ENCODE data around the gene ITGB5. TPM values are rescaled to one million over a fixed set of nuclear protein-coding genes. Genes with fewer than 3 reads are reported as not detected.

The ITGB5 gene
- total RNA-seq (9.6 TPM), polyA plus RNA-seq (16.9 TPM)
- long read RNA-seq, donor 1, result 0 reads
- long read RNA-seq, donor 2, full-length matches to known transcripts, result 5 of 5 reads
- long read RNA-seq, donor 2, partial matches to known transcripts, result 0 of 5 reads
- long read RNA-seq, donor 2, other reads (novel, unspliced or antisense), result 0 of 5 reads
- long read RNA-seq, donor 3, full-length matches to known transcripts, result 2 of 2 reads
- long read RNA-seq, donor 3, partial matches to known transcripts, result 0 of 2 reads
- long read RNA-seq, donor 3, other reads (novel, unspliced or antisense), result 0 of 2 reads
- long read RNA-seq, donor 4, full-length matches to known transcripts, result 2 of 2 reads
- long read RNA-seq, donor 4, partial matches to known transcripts, result 0 of 2 reads
- long read RNA-seq, donor 4, other reads (novel, unspliced or antisense), result 0 of 2 reads
- long read RNA-seq, donor 5, full-length matches to known transcripts, result 5 of 5 reads
- long read RNA-seq, donor 5, partial matches to known transcripts, result 0 of 5 reads
- long read RNA-seq, donor 5, other reads (novel, unspliced or antisense), result 0 of 5 reads
- long read RNA-seq, donor 6, full-length matches to known transcripts, result 3 of 10 reads
- long read RNA-seq, donor 6, partial matches to known transcripts, result 7 of 10 reads
- long read RNA-seq, donor 6, other reads (novel, unspliced or antisense), result 0 of 10 reads
- long read RNA-seq, donor 7, partial matches to known transcripts, result 8 of 8 reads
- long read RNA-seq, donor 7, other reads (novel, unspliced or antisense), result 0 of 8 reads
- long read RNA-seq, donor 8, result 0 reads
- long read RNA-seq, donor 9, result 0 reads
- long read RNA-seq, donor 10, result 0 reads

- Histone ChIP-seq H3K27me3 (ENCODE audit: control insufficient read depth in 2 of 2, insufficient read depth in 1 of 2, low read length in 1 of 2) (peaks cover 36 to 81% of the 10 kb centered on the region in 2 donors), H3K4me3 (ENCODE audit: low read length in 2 of 2) (peak within 1 kb of the TSS; percentile 13 to 53), H3K9me3 (ENCODE audit: control insufficient read depth in 2 of 2, insufficient read depth in 1 of 2, low read length in 1 of 2) (no peaks in the 10 kb centered on the region), H3K36me3 (ENCODE audit: control insufficient read depth in 2 of 2, insufficient read depth in 2 of 2, low read length in 1 of 2) (no peaks in the 10 kb centered on the region), H3K27ac (ENCODE audit: low read depth in 1 of 2, low read length in 1 of 2) (peak within 1 kb of the TSS in 1 of 2 donors; percentile 54), H3K4me1 (ENCODE audit: control insufficient read depth in 2 of 2, insufficient read depth in 2 of 2, low read length in 2 of 2) (peaks cover 7% of the 10 kb centered on the region in 2 donors)
- DNase-seq (ENCODE audit: low read depth in 6 of 9, low spot score in 9 of 9), result peak in 2 of 9 donors; percentile 15 to 19
- 3% methylated on average over 78 of the region's 78 CpGs for WGBS
Measured at GRCh38 chr3:124887177-124887931, at the start of gene ITGB5. ITGB5 (minus strand) TSS chr3:124887365; CDS start chr3:124887000, 365 bp downstream.

GRCh38 chr3:124935794-124936542, 48.8 kb upstream of the ITGB5 start:
- DNase-seq (ENCODE audit: low read depth in 6 of 9, low spot score in 9 of 9), result no peak
- no peak overlapping the region for H3K4me3 ChIP-seq (ENCODE audit: low read length in 2 of 2)
- H3K9me3 ChIP-seq (ENCODE audit: control insufficient read depth in 2 of 2, insufficient read depth in 1 of 2, low read length in 1 of 2), result no peaks in the 10 kb centered on the region
- no peaks in the 10 kb centered on the region for H3K36me3 ChIP-seq (ENCODE audit: control insufficient read depth in 2 of 2, insufficient read depth in 2 of 2, low read length in 1 of 2)
- H3K4me1 ChIP-seq (ENCODE audit: control insufficient read depth in 2 of 2, insufficient read depth in 2 of 2, low read length in 2 of 2), result no peaks in the 10 kb centered on the region
- no peaks in the 10 kb centered on the region for H3K27me3 ChIP-seq (ENCODE audit: control insufficient read depth in 2 of 2, insufficient read depth in 1 of 2, low read length in 1 of 2)
- WGBS, result 96% methylated on average over 5 of the region's 5 CpGs
- no peak overlapping the region for H3K27ac ChIP-seq (ENCODE audit: low read depth in 1 of 2, low read length in 1 of 2)

- H3K36me3 ChIP-seq (ENCODE audit: control insufficient read depth in 2 of 2, insufficient read depth in 2 of 2, low read length in 1 of 2), result no peaks in the 10 kb centered on the region
- H3K27me3 ChIP-seq (ENCODE audit: control insufficient read depth in 2 of 2, insufficient read depth in 1 of 2, low read length in 1 of 2), result no peaks in the 10 kb centered on the region
- H3K9me3 ChIP-seq (ENCODE audit: control insufficient read depth in 2 of 2, insufficient read depth in 1 of 2, low read length in 1 of 2), result no peaks in the 10 kb centered on the region
- H3K4me3 ChIP-seq (ENCODE audit: low read length in 2 of 2), result no peak overlapping the region
- DNase-seq (ENCODE audit: low read depth in 6 of 9, low spot score in 9 of 9), result no peak
- H3K27ac ChIP-seq (ENCODE audit: low read depth in 1 of 2, low read length in 1 of 2), result no peak overlapping the region
- H3K4me1 ChIP-seq (ENCODE audit: control insufficient read depth in 2 of 2, insufficient read depth in 2 of 2, low read length in 2 of 2), result no peaks in the 10 kb centered on the region
Measured at GRCh38 chr3:124935264-124935663, 48.1 kb upstream of the ITGB5 start.

GRCh38 chr3:124934577-124934976, 47.4 kb upstream of the ITGB5 start, which contains the start of gene MUC13:
MUC13 (minus strand) TSS chr3:124934751; CDS start chr3:124934712, 39 bp downstream.
- Histone ChIP-seq H3K9me3 (ENCODE audit: control insufficient read depth in 2 of 2, insufficient read depth in 1 of 2, low read length in 1 of 2) (no peaks in the 10 kb centered on the region), H3K27me3 (ENCODE audit: control insufficient read depth in 2 of 2, insufficient read depth in 1 of 2, low read length in 1 of 2) (no peaks in the 10 kb centered on the region), H3K27ac (ENCODE audit: low read depth in 1 of 2, low read length in 1 of 2) (no peak within 1 kb of the TSS), H3K36me3 (ENCODE audit: control insufficient read depth in 2 of 2, insufficient read depth in 2 of 2, low read length in 1 of 2) (no peaks in the 10 kb centered on the region), H3K4me1 (ENCODE audit: control insufficient read depth in 2 of 2, insufficient read depth in 2 of 2, low read length in 2 of 2) (no peaks in the 10 kb centered on the region), H3K4me3 (ENCODE audit: low read length in 2 of 2) (no peak within 1 kb of the TSS)
- WGBS, result 95% methylated on average over 5 of the region's 5 CpGs
- DNase-seq (ENCODE audit: low read depth in 6 of 9, low spot score in 9 of 9), result no peak

- H3K4me1 ChIP-seq (ENCODE audit: control insufficient read depth in 2 of 2, insufficient read depth in 2 of 2, low read length in 2 of 2), result no peaks in the 10 kb centered on the region
- H3K4me3 ChIP-seq (ENCODE audit: low read length in 2 of 2), result no peak overlapping the region
- 44% methylated on average over 4 of the region's 4 CpGs for WGBS
- no peaks in the 10 kb centered on the region for H3K9me3 ChIP-seq (ENCODE audit: control insufficient read depth in 2 of 2, insufficient read depth in 1 of 2, low read length in 1 of 2)
- no peak overlapping the region for H3K27ac ChIP-seq (ENCODE audit: low read depth in 1 of 2, low read length in 1 of 2)
- no peaks in the 10 kb centered on the region for H3K36me3 ChIP-seq (ENCODE audit: control insufficient read depth in 2 of 2, insufficient read depth in 2 of 2, low read length in 1 of 2)
- DNase-seq (ENCODE audit: low read depth in 6 of 9, low spot score in 9 of 9), result peak; percentile 14 to 71 (median 53)
- peaks cover 0 to 2% of the 10 kb centered on the region in 2 donors for H3K27me3 ChIP-seq (ENCODE audit: control insufficient read depth in 2 of 2, insufficient read depth in 1 of 2, low read length in 1 of 2)
Measured at GRCh38 chr3:124928333-124929202, 41.4 kb upstream of the ITGB5 start.

GRCh38 chr3:124927574-124928045, 40.4 kb upstream of the ITGB5 start:
- Histone ChIP-seq H3K9me3 (ENCODE audit: control insufficient read depth in 2 of 2, insufficient read depth in 1 of 2, low read length in 1 of 2) (no peaks in the 10 kb centered on the region), H3K27me3 (ENCODE audit: control insufficient read depth in 2 of 2, insufficient read depth in 1 of 2, low read length in 1 of 2) (peaks cover 0 to 2% of the 10 kb centered on the region in 2 donors), H3K27ac (ENCODE audit: low read depth in 1 of 2, low read length in 1 of 2) (no peak overlapping the region), H3K4me1 (ENCODE audit: control insufficient read depth in 2 of 2, insufficient read depth in 2 of 2, low read length in 2 of 2) (no peaks in the 10 kb centered on the region), H3K36me3 (ENCODE audit: control insufficient read depth in 2 of 2, insufficient read depth in 2 of 2, low read length in 1 of 2) (no peaks in the 10 kb centered on the region), H3K4me3 (ENCODE audit: low read length in 2 of 2) (no peak overlapping the region)
- 92% methylated on average over 2 of the region's 2 CpGs for WGBS
- no peak for DNase-seq (ENCODE audit: low read depth in 6 of 9, low spot score in 9 of 9)

- no peak overlapping the region for H3K27ac ChIP-seq (ENCODE audit: low read depth in 1 of 2, low read length in 1 of 2)
- WGBS, result 88% methylated on average over 4 of the region's 4 CpGs
Measured at GRCh38 chr3:124926426-124927101, 39.4 kb upstream of the ITGB5 start.

More at GRCh38 chr3:124926426-124927101, 39.4 kb upstream of the ITGB5 start:
- Histone ChIP-seq H3K27me3 (ENCODE audit: control insufficient read depth in 2 of 2, insufficient read depth in 1 of 2, low read length in 1 of 2) (peaks cover 0 to 2% of the 10 kb centered on the region in 2 donors), H3K4me3 (ENCODE audit: low read length in 2 of 2) (no peak overlapping the region), H3K4me1 (ENCODE audit: control insufficient read depth in 2 of 2, insufficient read depth in 2 of 2, low read length in 2 of 2) (no peaks in the 10 kb centered on the region), H3K36me3 (ENCODE audit: control insufficient read depth in 2 of 2, insufficient read depth in 2 of 2, low read length in 1 of 2) (no peaks in the 10 kb centered on the region), H3K9me3 (ENCODE audit: control insufficient read depth in 2 of 2, insufficient read depth in 1 of 2, low read length in 1 of 2) (no peaks in the 10 kb centered on the region)
- DNase-seq (ENCODE audit: low read depth in 6 of 9, low spot score in 9 of 9), result no peak

Measured in thymus (tissue), 14 donors.